GM10847 (cell line): ENCODE measurements around the gene CCDC12.

ENCODE experiments used
- POLR2A ChIP-seq: IDR thresholded peaks from 2 replicates; pipeline ENCODE4 v1.6.1; 2011; ENCODE audit not compliant: insufficient read length; ENCODE audit errors: extremely low read depth

CCDC12 gene

DNA sequence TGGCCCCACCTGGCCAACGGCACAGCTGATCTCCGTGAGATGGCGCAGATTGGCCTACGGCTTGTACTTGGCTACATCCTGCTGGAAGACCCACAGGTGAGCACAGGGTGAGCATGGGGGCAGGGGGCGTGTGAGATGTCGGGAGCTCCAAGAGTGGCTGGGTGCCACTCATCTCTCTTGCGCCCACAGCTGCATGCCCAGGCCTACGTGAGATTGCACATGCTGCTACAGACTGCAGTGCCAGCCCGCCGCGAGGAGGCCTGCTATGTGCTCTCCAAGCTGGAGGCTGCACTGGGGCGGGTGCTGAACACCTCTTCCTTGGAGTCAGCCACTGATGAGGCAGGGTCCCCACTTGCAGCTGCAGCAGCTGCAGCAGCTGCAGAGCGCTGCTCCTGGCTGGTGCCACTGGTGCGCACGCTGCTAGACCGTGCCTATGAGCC, 25.2 kb upstream of the CCDC12 start:
- TF ChIP-seq POLR2A: no peak

DNA sequence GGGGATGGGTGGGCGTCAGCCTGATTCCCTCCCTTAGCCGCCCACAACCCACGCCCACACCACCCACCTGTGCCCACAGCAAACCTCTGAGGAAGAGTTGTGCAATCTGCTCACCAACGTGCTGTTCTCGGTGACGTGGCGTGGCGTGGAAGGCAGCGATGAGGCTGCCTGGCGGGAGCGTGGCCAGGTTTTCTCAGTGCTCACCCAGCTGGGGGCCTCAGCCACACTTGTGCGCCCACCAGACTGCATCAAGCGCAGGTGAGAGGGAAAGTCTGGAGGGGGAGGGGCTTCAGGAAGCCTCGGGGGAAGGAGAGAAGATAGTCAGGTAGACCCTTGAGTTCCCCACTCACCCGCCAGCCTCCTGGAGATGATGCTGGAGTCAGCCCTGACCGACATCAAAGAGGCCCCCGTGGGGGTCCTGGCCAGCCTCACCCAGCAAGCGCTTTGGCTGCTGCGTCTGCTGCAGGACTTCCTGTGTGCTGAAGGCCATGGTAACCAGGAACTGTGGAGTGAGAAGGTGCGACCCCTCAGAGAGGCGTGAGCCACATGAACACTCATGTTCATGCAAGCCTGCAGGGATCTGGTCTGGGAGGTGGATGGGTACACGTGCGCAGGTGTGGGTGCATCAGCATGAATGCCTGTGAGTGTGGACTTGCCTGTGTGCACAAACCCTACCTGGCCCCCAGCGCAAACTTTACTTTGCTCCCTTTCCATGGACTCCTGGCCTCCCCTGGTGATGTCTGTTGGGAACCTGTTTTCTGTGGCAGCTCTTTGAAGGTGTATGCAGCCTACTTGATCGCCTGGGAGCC, 24.6 kb upstream of the CCDC12 start:
- TF ChIP-seq POLR2A: no peak

DNA sequence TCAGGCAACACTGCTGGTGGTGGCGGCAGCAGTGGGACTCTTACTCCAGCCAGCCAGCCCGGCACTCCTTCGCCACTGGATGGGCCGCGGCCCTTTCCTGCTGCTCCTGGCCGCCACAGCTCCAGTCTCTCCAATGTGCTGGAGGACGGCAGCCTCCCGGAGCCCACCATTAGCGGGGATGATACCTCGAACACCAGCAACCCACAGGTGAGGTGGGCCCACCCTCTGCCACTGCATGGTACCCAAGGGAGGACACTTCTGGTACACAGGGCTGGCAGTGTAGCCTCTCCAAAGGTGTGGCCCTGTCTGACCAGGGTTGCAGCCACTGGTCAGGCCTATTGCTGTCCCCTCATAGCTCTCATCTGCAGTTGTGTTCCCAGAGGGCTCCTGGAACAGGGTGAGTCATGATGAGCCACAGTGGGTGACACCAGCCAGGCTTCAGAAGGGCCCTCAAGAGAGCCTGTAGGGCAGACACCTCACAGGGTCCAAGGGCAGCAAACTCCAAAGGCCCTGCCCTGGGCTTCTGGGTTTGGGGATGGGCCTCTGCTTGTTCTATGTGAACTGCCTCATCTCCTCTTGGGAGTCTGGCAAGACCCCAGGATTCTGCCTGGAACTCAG, 23.8 kb upstream of the CCDC12 start:
- no peak for TF ChIP-seq POLR2A

DNA sequence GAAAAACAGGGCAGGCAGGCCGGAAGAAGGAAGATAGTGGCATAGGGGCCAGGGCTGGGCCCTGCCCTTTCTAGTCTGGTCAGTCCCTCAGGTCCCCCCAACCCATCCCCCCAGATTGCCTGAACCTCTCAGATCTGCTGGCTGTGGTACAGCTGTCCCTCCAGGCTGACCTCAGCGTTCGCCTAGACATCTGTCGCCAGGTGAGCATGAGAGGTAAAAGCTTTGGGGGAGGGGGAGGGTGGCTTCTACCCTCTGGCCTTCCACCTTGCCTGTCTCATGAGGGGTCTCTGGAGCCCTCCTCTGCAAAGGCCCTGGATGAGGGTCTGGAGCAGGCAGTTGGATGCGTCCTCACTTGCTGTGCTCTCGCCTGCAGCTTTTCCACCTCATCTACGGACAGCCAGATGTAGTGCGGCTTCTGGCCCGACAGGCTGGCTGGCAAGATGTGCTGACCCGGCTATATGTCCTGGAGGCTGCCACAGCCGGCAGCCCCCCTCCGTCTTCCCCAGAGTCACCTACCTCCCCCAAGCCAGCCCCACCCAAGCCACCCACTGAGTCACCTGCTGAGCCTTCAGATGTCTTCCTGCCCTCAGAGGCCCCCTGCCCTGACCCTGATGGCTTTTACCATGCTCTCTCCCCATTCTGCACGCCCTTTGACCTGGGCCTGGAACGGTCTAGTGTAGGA, 23.1 kb upstream of the CCDC12 start:
- TF ChIP-seq POLR2A: no peak

DNA sequence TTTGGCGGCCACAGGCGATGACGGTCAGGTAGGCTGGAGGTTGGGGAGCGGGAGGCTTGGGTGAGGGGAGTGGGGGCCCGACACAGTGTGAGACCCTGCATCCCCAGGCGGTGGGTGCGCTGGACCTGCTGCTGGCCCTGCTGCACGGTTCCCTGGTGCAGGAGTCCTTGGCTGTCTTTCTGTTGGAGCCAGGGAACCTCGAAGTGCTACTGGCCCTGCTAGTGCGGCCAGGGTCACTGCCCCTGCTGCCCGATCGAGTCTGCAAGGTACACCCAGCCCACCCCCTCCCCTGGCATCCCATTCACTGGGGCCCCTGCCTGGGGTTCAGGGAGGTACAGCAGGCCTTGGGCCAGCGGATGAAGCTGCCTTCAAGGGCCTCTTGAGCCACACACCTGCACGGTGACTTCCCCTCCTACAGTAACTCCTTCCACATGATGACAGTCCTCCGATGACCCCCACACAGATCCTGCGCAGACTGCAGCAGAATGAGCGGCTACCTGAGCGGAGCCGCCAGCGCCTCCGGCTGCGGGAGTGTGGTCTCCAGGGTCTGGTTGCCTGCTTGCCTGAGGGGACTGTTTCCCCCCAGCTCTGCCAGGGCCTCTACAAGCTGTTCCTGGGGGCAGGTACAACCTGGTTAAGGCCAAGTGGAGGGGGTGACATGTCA, 22.4 kb upstream of the CCDC12 start:
- no peak for TF ChIP-seq POLR2A

DNA sequence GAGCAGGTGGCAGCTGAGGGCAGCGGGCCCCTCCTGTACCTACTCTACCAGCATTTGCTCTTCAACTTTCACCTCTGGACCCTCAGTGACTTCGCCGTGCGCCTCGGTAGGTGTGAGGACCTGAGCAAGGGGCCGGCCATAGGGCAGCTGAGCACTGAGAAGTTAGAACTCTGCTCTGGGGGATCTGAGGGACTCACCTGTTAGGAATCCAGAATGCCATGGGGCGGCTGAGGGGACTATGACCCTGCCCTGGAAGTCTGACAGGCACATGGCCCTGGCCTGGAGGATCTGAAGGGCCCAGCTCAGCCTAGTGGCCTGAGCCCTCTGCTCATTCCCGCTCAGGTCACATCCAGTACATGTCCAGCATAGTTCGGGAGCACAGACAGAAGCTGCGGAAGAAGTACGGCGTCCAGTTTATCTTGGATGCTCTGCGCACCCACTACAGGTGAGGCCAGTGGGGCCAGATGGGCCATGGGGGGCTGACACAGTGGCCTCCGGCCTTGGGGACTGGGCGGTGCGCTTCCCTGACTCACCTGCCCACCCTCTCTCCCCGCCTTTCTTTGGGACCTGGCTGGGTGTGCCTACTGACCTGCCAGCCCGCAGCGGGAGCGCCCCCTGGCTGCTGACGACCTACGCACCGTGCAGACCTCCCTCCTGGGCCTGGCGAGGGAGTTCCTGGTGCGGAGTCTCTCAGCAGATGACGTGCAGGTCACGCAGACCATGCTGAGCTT, 21.7 kb upstream of the CCDC12 start:
- TF ChIP-seq POLR2A: no peak

DNA sequence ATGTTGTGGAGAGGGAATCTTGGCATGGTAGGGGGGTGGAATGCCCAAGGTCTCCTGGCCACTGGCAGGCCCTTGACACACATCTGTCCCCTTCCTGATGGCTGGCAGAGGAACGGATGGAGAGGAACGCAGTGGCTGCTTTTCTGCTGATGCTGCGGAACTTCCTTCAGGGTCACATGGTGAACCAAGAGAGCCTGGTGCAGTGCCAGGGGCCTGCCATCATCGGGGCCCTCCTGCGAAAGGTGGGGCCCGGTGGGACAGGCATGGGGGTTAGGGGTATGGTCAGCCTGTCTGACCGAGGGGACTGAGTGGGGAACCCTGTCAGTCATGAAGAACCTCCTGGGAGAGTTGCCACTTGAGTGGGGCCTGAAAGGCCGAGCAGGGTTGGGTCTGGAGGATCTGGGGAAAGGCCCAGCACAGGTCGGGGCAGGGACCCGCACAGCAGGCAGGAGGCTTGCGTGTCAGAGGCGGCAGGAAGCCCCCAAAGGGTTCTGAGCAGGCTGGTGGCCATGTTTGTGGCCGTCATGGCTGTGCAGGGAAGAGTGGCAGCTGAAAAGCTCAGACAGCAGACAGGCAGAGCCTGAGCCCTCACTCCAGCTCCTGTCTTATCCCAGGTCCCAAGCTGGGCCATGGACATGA, 21.0 kb upstream of the CCDC12 start:
- TF ChIP-seq POLR2A: no peak

DNA sequence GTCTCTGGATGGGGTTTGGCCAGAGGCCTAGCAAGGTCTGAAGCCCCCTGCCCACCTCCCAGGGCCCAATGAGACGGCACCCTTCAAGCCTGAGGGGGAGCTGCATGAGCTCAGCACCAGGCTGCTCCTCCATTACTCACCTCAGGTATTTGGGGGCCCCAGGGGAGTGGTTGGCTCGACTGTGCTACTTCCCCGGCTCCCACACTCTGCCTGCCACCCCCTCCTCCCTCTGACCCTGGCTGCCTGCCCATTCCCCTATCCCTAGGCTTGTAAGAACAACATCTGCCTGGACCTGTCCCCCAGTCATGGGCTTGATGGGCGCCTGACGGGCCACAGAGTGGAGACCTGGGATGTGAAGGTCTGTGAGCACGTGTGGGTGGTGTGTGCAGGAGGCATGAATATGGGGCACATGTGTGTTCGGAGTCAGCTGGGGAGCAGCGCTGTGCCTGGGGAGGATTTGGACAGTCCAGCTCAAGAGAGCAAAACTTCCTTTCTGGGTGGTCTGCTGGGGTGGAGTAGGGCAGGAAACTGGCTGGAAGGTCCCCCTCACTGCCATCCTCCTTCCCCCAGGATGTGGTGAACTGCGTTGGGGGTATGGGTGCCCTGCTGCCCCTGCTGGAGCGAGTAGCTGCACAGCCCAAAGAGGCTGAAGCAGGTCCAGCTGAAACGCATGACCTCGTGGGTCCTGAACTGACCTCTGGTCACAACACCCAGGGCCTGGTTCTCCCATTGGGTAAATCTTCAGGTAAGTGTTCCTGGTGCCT, 20.3 kb upstream of the CCDC12 start:
- TF ChIP-seq POLR2A: no peak

DNA sequence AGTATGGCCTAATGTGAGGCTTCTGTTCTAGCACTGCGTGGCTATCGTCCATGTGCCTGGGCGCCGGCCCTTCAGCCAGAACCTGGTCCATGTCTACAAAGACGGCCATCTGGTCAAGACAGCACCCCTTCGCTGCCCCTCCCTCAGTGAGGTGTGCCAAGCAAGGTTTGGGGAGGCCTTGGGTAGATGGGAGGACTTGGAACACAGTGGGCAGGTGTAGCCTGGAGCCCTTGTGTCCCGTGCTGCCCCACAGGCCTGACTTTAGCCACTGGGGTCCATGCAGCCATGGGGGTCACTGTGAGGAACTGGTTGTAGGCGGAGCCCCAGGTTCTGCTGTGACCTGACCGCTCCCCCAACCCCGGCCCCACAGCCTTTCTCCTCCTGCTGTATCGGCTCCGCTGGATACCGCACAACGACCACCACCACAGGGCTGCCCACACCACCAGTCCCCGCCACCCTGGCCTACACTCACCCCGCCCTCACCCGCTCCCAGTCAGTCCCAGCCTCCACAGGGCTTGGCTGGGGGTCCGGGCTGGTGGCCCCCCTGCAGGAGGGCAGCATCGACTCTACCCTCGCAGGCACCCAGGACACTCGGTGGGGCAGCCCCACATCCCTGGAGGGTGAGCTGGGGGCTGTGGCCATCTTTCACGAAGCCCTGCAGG, 19.5 kb upstream of the CCDC12 start:
- TF ChIP-seq POLR2A: no peak

DNA sequence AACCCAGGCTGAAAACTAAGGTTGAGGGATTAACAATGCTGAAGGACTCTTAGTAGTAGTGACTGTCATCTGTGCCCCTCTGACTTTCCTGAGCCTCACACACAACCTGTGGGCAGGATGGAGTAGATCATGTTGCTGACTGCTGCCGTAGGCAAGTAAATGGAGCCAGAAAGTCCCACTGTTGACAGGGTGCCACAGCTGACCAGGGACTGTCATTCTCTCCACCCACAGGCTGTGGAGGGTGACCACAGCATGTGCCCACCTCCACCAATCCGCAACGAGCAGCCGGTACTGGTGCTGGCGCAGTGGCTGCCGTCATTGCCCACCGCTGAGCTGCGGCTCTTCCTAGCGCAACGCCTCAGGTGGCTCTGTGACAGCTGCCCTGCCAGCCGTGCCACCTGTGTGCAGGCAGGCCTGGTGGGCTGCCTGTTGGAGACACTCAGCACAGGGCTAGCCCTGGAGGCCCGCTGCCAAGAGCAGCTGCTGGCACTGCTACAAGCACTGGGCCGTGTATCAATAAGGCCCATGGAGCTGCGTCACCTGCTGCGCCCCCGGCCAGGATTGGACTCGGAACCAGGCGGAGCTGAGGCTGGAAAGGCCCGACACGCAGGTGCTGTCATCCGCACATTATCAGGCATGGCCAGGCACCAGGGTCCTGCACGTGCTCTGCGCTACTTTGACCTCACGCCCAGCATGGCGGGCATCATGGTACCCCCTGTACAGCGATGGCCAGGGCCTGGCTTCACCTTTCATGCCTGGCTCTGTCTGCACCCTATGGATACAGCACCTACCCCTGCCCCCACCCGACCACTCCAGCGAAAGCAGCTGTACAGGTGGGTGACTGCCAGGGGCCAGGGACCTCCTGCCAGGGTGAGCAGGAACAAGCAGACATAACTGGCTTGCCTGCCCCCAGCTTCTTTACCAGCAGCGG, 18.5 kb upstream of the CCDC12 start:
- TF ChIP-seq POLR2A: no peak

DNA sequence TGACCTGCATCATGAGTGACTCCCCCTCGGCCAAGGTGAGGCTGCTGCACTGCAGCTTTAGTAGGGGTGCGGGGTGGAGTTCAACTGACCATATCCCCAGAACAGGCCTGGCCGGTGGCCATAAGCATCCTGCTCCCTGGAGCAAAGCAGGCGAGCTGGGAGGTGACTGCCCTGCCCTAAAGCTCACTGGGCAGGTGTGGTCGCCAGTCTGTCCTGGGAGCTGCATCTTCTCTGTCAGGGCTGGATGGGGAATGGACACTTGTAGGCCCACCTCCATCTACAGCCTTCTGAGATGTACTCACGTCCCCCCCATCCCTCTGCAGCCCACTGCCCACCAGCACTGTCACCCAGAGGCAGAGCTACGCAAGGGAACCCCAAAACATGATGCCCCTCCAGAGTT, 17.4 kb upstream of the CCDC12 start:
- no peak for TF ChIP-seq POLR2A

DNA sequence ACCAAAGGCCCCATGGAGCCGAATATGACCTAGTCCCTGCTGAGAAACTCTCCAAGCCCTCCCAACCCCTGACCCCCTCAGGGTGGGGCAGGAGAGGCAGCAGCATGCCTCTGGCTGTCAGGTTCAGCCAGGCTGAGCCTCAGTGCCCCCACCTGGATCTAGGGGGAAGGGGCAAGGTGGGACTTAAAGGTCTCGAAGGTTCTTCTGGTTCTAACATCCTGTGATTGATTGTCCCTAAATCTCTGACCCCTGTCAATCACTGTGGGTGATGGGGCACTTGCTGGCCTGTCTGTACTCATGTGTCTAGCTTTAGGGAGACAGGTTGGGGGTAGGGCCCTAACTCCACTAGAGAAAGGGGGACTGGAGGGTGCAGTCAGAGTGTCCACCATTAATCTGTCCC, 16.7 kb upstream of the CCDC12 start:
- TF ChIP-seq POLR2A: no peak
